ENCODE data around the gene GARNL3.

- TF ChIP-seq, protein P1, sequence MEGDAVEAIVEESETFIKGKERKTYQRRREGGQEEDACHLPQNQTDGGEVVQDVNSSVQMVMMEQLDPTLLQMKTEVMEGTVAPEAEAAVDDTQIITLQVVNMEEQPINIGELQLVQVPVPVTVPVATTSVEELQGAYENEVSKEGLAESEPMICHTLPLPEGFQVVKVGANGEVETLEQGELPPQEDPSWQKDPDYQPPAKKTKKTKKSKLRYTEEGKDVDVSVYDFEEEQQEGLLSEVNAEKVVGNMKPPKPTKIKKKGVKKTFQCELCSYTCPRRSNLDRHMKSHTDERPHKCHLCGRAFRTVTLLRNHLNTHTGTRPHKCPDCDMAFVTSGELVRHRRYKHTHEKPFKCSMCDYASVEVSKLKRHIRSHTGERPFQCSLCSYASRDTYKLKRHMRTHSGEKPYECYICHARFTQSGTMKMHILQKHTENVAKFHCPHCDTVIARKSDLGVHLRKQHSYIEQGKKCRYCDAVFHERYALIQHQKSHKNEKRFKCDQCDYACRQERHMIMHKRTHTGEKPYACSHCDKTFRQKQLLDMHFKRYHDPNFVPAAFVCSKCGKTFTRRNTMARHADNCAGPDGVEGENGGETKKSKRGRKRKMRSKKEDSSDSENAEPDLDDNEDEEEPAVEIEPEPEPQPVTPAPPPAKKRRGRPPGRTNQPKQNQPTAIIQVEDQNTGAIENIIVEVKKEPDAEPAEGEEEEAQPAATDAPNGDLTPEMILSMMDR (IDR thresholded peaks at IDR 0.05) = no peak
- TF ChIP-seq EZH2 (IDR thresholded peaks at IDR 0.05; ENCODE audit: borderline replicate concordance, insufficient read depth, low read depth, low read length, poor library complexity, severe bottlenecking) = no peak
These were observed 40.2 kb upstream of the GARNL3 start for GRCh38 chr9:127224178-127224882.
